CD4-positive, alpha-beta memory T cell (primary cell): Measurements from ENCODE around the gene SUCLG2. TPM values are rescaled to one million over a fixed set of nuclear protein-coding genes. Genes with fewer than 3 reads are reported as not detected.

Source experiments
- CTCF ChIA-PET: fragments of 350-600 bp; sonication (Branson Sonifier 250); formaldehyde crosslinking; loops from one replicate; lab custom pipeline; 2021; ENCODE audit warnings: inconsistent platforms; ENCODE audit not compliant: partially characterized antibody; lab: Charles Lee
- POLR2A ChIA-PET: fragments of 350-600 bp; sonication (Branson Sonifier 250); formaldehyde crosslinking; loops from one replicate; lab custom pipeline; 2021; ENCODE audit not compliant: partially characterized antibody; lab: Charles Lee
- DNase-seq, 5 donors: peaks; one replicate each; pipeline versions ENCODE4 v3.0.0 to v3.0.0-alpha.2; 2020 to 2022; ENCODE audit warnings: mixed read lengths in 1 of 5
- H3K27ac ChIP-seq: one replicate; pipeline ENCODE4 v1.7.0; 2013; ENCODE audit warnings: low read depth, low read length
- H3K27me3 ChIP-seq: 2 replicates; pipeline ENCODE4 v1.7.0; 2013; ENCODE audit warnings: mild to moderate bottlenecking, low read length, moderate library complexity; ENCODE audit not compliant: insufficient read depth
- H3K36me3 ChIP-seq: 2 replicates; pipeline ENCODE4 v1.7.0; 2013; ENCODE audit warnings: mild to moderate bottlenecking, low read length, moderate library complexity; ENCODE audit not compliant: insufficient read depth
- H3K4me1 ChIP-seq: 2 replicates; pipeline ENCODE4 v1.7.0; 2013; ENCODE audit warnings: mild to moderate bottlenecking, low read length, moderate library complexity; ENCODE audit not compliant: insufficient read depth
- H3K4me3 ChIP-seq, 2 donors: one replicate each; pipeline ENCODE4 v1.7.0; 2013; ENCODE audit warnings: low read length in 2 of 2, mild to moderate bottlenecking in 1 of 2
- H3K9me3 ChIP-seq, 2 donors: one replicate each; pipeline ENCODE4 v1.7.0; 2013; ENCODE audit warnings: low read length in 2 of 2, control low read depth in 1 of 2; ENCODE audit not compliant: control insufficient read depth in 1 of 2
- H3K27ac Mint-ChIP-seq, 7 donors: one replicate each; pipeline ENCODE4 v1.8.0; 2020 to 2021; ENCODE audit warnings: mixed read lengths in 7 of 7, mild to moderate bottlenecking in 6 of 7, inconsistent platforms in 3 of 7, moderate library complexity in 3 of 7
- H3K27me3 Mint-ChIP-seq, 2 donors: one replicate each; pipeline ENCODE4 v1.8.0; 2020 to 2021; ENCODE audit warnings: mixed read lengths in 2 of 2
- H3K36me3 Mint-ChIP-seq, 2 donors: one replicate each; pipeline ENCODE4 v1.8.0; 2020 to 2021; ENCODE audit warnings: mixed read lengths in 2 of 2, inconsistent platforms in 1 of 2, mild to moderate bottlenecking in 1 of 2
- H3K4me1 Mint-ChIP-seq, 4 donors: one replicate each; pipeline ENCODE4 v1.8.0; 2020 to 2021; ENCODE audit warnings: mixed read lengths in 4 of 4, mild to moderate bottlenecking in 1 of 4
- H3K4me3 Mint-ChIP-seq, 8 donors: one replicate each; pipeline ENCODE4 v1.8.0; 2020 to 2021; ENCODE audit warnings: mixed read lengths in 8 of 8, mild to moderate bottlenecking in 7 of 8, moderate library complexity in 6 of 8, inconsistent platforms in 3 of 8
- H3K9me3 Mint-ChIP-seq, 8 donors: one replicate each; pipeline ENCODE4 v1.8.0; 2020 to 2021; ENCODE audit warnings: mixed read lengths in 8 of 8, mild to moderate bottlenecking in 5 of 8, inconsistent platforms in 3 of 8, moderate library complexity in 1 of 8
- intact Hi-C: fragments of 100-400 bp; cut with micrococcal nuclease; formaldehyde crosslinking; loops from one replicate; pipeline ENCODE4 v1.15.1; 2023
- polyA plus RNA-seq, 2 donors: library from polyadenylated mRNA; unstranded; fragments of 300-500 nt; fragmentation: Illumina TruSeq; gene quantifications; one replicate each; pipeline ENCODE4 v1.2.3, GENCODE V29; 2021
- total RNA-seq, 2 experiments: library from RNA; stranded (reverse); gene quantifications; one replicate each; pipeline ENCODE4 v1.2.3, GENCODE V29; 2021

The SUCLG2 gene
- total and polyA plus RNA-seq, 4 experiments from 2014 or later = 46.1 to 114 (median 56.8) TPM

DNA sequence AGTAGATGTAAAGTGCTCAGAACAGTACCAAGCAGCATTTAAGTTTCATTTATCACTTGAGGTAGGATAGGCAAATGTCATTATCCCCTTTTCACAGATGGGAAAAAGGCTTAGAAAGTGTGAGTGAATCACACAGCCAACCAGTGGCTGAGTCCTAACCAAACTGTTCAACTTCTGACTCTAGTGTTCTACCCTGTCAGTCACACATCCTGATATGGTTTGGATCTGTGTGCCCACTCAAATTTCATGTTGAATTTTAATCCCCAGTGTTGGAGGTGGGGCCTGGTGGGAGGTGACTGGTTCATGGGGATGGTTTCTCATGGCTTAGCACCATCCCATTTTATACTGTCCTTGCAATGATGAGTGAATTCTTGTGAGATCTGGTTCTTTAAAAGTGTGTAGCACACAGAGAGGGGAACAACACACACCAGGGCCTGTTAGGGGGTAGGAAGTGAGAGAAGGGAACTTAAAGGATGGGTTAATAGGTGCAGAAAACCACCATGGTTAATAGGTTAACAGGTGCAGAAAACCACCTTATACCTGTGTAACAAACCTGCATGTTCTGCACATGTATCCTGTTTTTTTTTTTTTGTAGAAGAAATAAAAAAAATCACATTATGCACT is 304.7 kb downstream of the SUCLG2 start:
- no peaks in the 10 kb centered on the region for H3K27me3 ChIP-seq
- H3K36me3 ChIP-seq = no peaks in the 10 kb centered on the region
- POLR2A ChIA-PET = no interaction called here
- H3K36me3 Mint-ChIP-seq = peaks cover 0 to 2% of the 10 kb centered on the region in 2 donors
- H3K27ac ChIP-seq = no peak overlapping the region
- no peaks in the 10 kb centered on the region for H3K4me1 ChIP-seq
- no peak overlapping the region for H3K4me3 Mint-ChIP-seq
- H3K4me3 ChIP-seq = no peak overlapping the region
- no peak for DNase-seq
- no peak overlapping the region for H3K27ac Mint-ChIP-seq
- peaks cover 3 to 9% (median 7%) of the 10 kb centered on the region in 8 donors for H3K9me3 Mint-ChIP-seq
- intact Hi-C loops = no loop called here
- H3K4me1 Mint-ChIP-seq = no peaks in the 10 kb centered on the region
- H3K9me3 ChIP-seq = no peaks in the 10 kb centered on the region
- H3K27me3 Mint-ChIP-seq = no peaks in the 10 kb centered on the region
- CTCF ChIA-PET = interaction anchor here (0.7 kb wide), 1 partner anchor 37 kb away, joined by 3 read pairs; no protein-coding TSS in a partner anchor

DNA sequence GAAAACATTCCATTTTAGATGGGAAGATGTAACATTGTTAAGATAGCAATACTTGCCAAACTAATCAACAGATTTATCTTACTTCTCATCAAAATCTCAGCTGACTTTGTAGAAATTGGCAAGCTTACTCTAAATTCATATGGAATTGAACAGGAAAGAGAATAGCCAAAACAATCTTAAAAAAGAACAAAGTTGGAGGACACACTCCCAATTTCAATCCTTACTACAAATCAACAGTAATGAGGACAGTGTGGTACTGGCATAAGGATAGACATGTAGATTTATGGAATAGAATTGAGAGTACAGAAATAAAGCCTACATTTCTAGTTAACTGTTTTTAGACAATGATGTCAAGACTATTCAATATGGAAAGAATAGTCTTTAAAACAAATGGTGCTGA is 308.3 kb downstream of the SUCLG2 start:
- POLR2A ChIA-PET = no interaction called here
- H3K9me3 ChIP-seq = no peaks in the 10 kb centered on the region
- intact Hi-C loops = no loop called here

DNA sequence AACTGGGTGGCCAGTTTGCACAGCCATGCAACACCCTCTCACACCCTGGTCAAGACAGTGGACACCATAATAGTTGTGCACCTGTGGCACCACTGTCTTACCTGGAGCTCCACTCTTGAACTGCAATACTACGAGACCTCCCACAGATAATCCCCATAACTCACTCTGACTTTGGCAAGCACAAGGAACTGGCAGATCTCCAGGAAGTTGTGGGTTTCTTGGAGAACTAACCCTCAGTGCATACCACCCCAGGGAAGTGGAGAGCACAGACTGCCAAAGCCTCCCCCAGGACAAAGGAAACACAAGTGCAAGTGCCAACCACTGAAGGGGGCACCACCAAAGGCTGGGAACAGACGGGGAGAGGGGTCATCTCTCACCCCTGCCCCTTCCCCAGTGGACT is 318.6 kb downstream of the SUCLG2 start:
- no peaks in the 10 kb centered on the region for H3K4me1 ChIP-seq
- Mint-ChIP-seq H3K36me3 (peaks cover 0 to 4% of the 10 kb centered on the region in 2 donors), H3K9me3 (peaks cover 0 to 49% (median 29%) of the 10 kb centered on the region in 8 donors), H3K4me1 (peaks cover 0 to 1% (median 0%) of the 10 kb centered on the region in 4 donors), H3K4me3 (no peak overlapping the region), H3K27ac (no peak overlapping the region), H3K27me3 (peaks cover 0 to 3% of the 10 kb centered on the region in 2 donors)
- H3K27me3 ChIP-seq = no peaks in the 10 kb centered on the region
- no peak for DNase-seq
- POLR2A ChIA-PET = no interaction called here
- CTCF ChIA-PET = no interaction called here
- no peak overlapping the region for H3K4me3 ChIP-seq
- intact Hi-C loops = no loop called here
- H3K27ac ChIP-seq = no peak overlapping the region
- H3K36me3 ChIP-seq = no peaks in the 10 kb centered on the region
- no peaks in the 10 kb centered on the region for H3K9me3 ChIP-seq

More for the DNA sequence above, 308.3 kb downstream of the SUCLG2 start:
- no peak for DNase-seq
- Histone ChIP-seq H3K36me3 (no peaks in the 10 kb centered on the region), H3K27me3 (no peaks in the 10 kb centered on the region), H3K27ac (no peak overlapping the region), H3K4me3 (no peak overlapping the region), H3K4me1 (no peaks in the 10 kb centered on the region)
- CTCF ChIA-PET = no interaction called here
- H3K4me1 Mint-ChIP-seq = no peaks in the 10 kb centered on the region
- no peak overlapping the region for H3K4me3 Mint-ChIP-seq
- H3K36me3 Mint-ChIP-seq = peaks cover 0 to 7% of the 10 kb centered on the region in 2 donors
- no peak overlapping the region for H3K27ac Mint-ChIP-seq
- H3K27me3 Mint-ChIP-seq = peaks cover 0 to 3% of the 10 kb centered on the region in 2 donors
- peaks cover 9 to 28% (median 22%) of the 10 kb centered on the region in 8 donors for H3K9me3 Mint-ChIP-seq

DNA sequence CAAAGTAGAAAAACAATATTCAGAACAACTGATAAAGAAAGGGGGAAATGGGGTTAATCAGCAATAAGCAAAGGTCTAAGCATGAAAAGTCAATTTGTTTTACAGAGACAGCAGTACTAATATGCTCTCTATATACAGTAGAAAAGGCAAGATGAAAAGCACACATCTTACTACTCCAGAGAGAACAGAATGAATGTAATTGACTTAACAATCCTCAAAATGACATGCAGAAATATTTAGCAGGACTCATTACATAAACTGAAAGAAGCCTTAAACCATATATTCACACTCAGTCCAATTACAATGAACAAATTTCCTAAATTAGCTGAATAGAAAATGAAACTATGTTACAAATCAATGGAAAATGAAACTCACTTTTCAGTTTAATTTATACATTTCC is 319.8 kb downstream of the SUCLG2 start:
- Mint-ChIP-seq H3K36me3 (peaks cover 0 to 2% of the 10 kb centered on the region in 2 donors), H3K27me3 (peaks cover 0 to 3% of the 10 kb centered on the region in 2 donors), H3K27ac (no peak overlapping the region), H3K4me3 (no peak overlapping the region), H3K4me1 (peaks cover 0 to 1% (median 0%) of the 10 kb centered on the region in 4 donors), H3K9me3 (peaks cover 0 to 36% (median 21%) of the 10 kb centered on the region in 8 donors)
- Histone ChIP-seq H3K27ac (no peak overlapping the region), H3K4me1 (no peaks in the 10 kb centered on the region), H3K36me3 (no peaks in the 10 kb centered on the region), H3K27me3 (no peaks in the 10 kb centered on the region), H3K9me3 (no peaks in the 10 kb centered on the region), H3K4me3 (no peak overlapping the region)
- CTCF ChIA-PET = no interaction called here
- POLR2A ChIA-PET = no interaction called here
- intact Hi-C loops = no loop called here
- no peak for DNase-seq

DNA sequence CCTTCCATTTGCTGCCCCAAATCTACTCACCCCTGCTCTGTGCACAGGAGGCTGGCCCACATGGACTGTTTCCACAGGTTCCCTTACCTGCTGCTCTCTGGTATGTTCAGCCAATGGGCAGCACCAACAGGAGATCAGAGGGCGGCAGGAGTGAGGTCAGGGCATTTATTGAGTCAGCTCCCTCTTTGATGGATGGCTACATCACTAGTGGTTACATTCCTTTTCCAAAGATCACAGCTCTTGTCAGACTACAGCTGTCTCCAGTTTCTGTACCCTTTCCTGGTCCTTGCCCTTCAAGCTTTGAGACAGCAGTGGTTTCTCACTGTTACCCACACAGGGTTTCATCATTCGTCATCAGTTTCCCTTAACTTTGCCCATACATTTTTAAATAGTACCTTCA is 325.1 kb downstream of the SUCLG2 start:
- Histone ChIP-seq H3K27ac (no peak overlapping the region), H3K4me1 (no peaks in the 10 kb centered on the region), H3K36me3 (no peaks in the 10 kb centered on the region), H3K9me3 (no peaks in the 10 kb centered on the region), H3K27me3 (no peaks in the 10 kb centered on the region), H3K4me3 (no peak overlapping the region)
- H3K27ac Mint-ChIP-seq = no peak overlapping the region
- intact Hi-C loops = no loop called here
- H3K36me3 Mint-ChIP-seq = no peaks in the 10 kb centered on the region
- H3K9me3 Mint-ChIP-seq = peaks cover 0 to 5% (median 0%) of the 10 kb centered on the region in 8 donors
- CTCF ChIA-PET = no interaction called here
- no peak for DNase-seq
- POLR2A ChIA-PET = no interaction called here
- no peak overlapping the region for H3K4me3 Mint-ChIP-seq
- peaks cover 0 to 1% (median 0%) of the 10 kb centered on the region in 4 donors for H3K4me1 Mint-ChIP-seq
- H3K27me3 Mint-ChIP-seq = peaks cover 3 to 7% of the 10 kb centered on the region in 2 donors

DNA sequence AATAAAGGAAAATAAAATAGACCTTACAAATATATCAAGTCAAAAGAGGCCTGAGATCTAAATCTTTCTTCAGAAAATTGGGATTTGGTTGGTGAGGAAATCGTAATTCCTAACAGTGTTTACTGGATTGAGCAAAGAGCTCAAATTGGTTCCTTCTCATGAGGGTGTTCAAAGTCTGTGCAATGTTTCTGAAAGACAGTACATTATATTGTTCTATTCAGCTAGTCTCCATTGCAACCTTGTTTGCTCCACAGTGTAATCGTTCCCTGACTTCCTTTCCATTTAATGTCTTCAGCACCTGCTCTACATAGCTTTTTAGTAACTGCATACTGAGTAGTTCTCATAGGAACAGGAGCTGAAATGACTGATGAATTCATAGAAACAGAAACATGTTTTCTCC is 326.8 kb downstream of the SUCLG2 start:
- Histone ChIP-seq H3K36me3 (no peaks in the 10 kb centered on the region), H3K27ac (no peak overlapping the region), H3K9me3 (no peaks in the 10 kb centered on the region), H3K4me3 (no peak overlapping the region), H3K4me1 (no peaks in the 10 kb centered on the region), H3K27me3 (no peaks in the 10 kb centered on the region)
- Mint-ChIP-seq H3K27me3 (peaks cover 3 to 7% of the 10 kb centered on the region in 2 donors), H3K4me3 (no peak overlapping the region), H3K4me1 (no peaks in the 10 kb centered on the region), H3K27ac (no peak overlapping the region), H3K36me3 (no peaks in the 10 kb centered on the region), H3K9me3 (peaks cover 0 to 5% (median 0%) of the 10 kb centered on the region in 8 donors)
- DNase-seq = no peak
- ChIA-PET POLR2A (no interaction called here), CTCF (no interaction called here)
- intact Hi-C loops = no loop called here

DNA sequence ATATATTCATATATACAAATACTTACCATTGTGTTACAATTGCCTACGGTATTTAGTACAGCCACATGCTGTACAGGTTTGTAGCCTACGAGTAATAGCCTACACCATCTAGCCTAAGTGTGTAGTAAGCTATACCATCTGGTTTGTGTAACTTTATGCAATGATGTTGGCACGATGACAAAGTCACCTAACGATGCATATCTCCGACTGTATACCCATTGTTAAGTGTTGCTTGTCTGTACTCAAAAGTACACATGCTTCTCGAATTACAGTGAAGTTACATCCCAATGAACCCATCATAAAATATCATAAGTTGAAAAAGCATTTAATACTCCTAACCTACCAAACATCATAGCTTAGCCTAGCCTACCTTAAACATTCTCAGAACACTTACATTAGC is 329.2 kb downstream of the SUCLG2 start:
- Mint-ChIP-seq H3K4me1 (no peaks in the 10 kb centered on the region), H3K36me3 (no peaks in the 10 kb centered on the region), H3K27ac (no peak overlapping the region), H3K9me3 (peaks cover 0 to 6% (median 5%) of the 10 kb centered on the region in 8 donors), H3K4me3 (no peak overlapping the region), H3K27me3 (peaks cover 0 to 10% of the 10 kb centered on the region in 2 donors)
- no peak for DNase-seq
- no peak overlapping the region for H3K4me3 ChIP-seq
- no peaks in the 10 kb centered on the region for H3K27me3 ChIP-seq
- CTCF ChIA-PET = no interaction called here
- H3K27ac ChIP-seq = no peak overlapping the region
- no peaks in the 10 kb centered on the region for H3K36me3 ChIP-seq
- intact Hi-C loops = no loop called here
- no peaks in the 10 kb centered on the region for H3K4me1 ChIP-seq
- no peaks in the 10 kb centered on the region for H3K9me3 ChIP-seq
- POLR2A ChIA-PET = no interaction called here
